Cardiac fibroblast (primary cell): ENCODE data around the gene FARP2.
"Not testable (repeated sequence)": the region's sequence is repeated elsewhere in the genome, so short reads cannot be mapped to it uniquely, and the experiment has no call there.

Source experiments
- DNase-seq, 2 donors: peaks; one replicate each; pipeline versions ENCODE4 v3.0.0 to v3.0.0-alpha.2; 2010; ENCODE audit warnings: low read depth in 2 of 2
- H3K4me3 ChIP-seq, 2 donors: replicated peaks in 1 of 2; 1 replicate in 1 of 2; 2 replicates in 1 of 2; pipeline ENCODE4 v1.5.1; 2011; ENCODE audit warnings: low read depth in 2 of 2, low read length in 2 of 2, mild to moderate bottlenecking in 2 of 2, moderate library complexity in 1 of 2
- TF ChIP-seq, protein P1 (sequence below): IDR thresholded peaks from one replicate; pipeline ENCODE4 v1.5.1; 2011; ENCODE audit warnings: low read depth, mild to moderate bottlenecking, low read length, inconsistent platforms

The FARP2 gene

DNA sequence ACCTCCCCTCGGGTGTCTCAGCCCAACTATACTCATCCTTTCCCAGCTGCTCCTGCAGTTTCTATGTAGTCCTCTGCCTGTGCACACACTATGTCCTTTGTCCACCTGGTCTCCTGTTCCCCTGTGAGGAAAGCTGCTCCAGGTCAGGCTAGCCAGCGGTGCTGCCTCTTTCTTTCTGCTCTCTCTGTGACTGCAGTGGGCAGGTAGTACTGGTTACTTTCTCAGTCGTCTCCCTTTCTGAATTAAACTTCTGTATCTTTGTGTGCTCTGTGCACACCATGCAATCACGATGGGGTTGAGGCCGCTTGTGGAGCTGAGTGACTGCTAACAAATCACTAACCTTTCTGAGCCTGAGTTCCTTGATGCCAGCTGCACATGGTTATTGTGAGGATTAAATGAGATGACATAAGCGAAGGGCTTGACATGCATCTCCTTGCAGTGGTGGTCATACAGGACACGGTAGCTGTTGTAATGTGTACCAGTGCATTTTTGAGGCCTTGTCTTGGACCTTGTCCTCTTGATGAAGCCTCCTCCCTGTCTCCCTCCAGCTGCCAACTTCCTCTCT, 3.5 kb downstream of the FARP2 start:
- no peak for DNase-seq
- no peak overlapping the region for H3K4me3 ChIP-seq
- TF ChIP-seq, protein P1, sequence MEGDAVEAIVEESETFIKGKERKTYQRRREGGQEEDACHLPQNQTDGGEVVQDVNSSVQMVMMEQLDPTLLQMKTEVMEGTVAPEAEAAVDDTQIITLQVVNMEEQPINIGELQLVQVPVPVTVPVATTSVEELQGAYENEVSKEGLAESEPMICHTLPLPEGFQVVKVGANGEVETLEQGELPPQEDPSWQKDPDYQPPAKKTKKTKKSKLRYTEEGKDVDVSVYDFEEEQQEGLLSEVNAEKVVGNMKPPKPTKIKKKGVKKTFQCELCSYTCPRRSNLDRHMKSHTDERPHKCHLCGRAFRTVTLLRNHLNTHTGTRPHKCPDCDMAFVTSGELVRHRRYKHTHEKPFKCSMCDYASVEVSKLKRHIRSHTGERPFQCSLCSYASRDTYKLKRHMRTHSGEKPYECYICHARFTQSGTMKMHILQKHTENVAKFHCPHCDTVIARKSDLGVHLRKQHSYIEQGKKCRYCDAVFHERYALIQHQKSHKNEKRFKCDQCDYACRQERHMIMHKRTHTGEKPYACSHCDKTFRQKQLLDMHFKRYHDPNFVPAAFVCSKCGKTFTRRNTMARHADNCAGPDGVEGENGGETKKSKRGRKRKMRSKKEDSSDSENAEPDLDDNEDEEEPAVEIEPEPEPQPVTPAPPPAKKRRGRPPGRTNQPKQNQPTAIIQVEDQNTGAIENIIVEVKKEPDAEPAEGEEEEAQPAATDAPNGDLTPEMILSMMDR, result no peak

GRCh38 chr2:241363426-241363825, 7.3 kb downstream of the FARP2 start:
- DNase-seq, result no peak
- TF ChIP-seq, protein P1, result no peak
- no peak overlapping the region for H3K4me3 ChIP-seq

- H3K4me3 ChIP-seq, result no peak overlapping the region
- TF ChIP-seq, protein P1, result no peak
- no peak for DNase-seq
Measured at GRCh38 chr2:241364781-241365180, 8.7 kb downstream of the FARP2 start.

GRCh38 chr2:241366678-241367077, 10.6 kb downstream of the FARP2 start:
- DNase-seq, result no peak
- H3K4me3 ChIP-seq, result no peak overlapping the region
- TF ChIP-seq, protein P1, result no peak

DNA sequence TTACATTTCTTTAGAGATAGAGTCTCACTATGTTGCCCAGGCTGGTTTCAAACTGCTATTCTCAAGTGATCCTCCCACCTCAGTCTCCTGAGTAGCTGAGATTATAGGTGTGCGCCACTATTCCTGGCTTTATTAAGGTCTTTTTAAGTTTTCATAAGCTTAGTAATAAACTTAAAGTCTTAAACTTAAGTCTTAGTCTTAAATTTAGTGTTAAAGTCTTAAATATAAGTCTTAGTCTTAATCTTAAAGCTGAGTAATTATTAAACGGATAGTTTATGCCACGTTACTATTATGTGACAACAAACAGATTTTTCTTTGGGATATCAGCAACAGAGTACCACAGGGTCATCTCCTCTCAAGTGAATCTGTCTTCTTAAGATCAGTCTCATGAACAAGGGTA, 12.6 kb downstream of the FARP2 start:
- no peak for DNase-seq
- no peak overlapping the region for H3K4me3 ChIP-seq
- TF ChIP-seq, protein P1, result no peak

DNA sequence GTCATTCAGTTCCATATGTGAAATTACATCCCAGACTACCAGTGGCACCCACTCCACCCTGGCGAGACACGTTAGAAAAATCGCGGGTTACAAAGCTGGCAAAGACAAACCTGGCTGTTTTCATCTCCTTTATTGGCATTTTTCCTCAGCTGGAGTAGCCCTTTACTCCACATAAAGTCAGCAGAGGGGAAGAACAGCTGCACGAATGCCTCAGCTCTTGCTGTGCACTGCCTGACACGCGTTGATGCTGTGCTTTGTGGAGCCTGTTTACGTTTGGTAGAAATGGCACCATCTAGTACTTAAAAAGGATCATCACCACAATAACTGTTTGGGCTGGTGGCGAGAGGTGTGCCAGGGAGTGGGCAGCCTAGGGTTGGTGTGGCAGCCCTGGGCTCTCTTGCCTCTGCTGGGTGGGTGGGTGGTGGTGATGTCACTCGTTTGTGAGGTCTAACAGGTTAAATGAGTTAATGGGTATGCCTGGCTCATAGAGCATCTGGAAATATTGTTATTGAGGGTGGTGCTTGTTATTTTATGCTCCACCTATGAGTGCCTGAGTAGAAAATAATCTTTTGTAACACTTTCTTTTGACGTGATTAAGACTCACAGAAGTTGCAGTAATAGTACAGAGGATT, 16.4 kb downstream of the FARP2 start:
- no peak overlapping the region for H3K4me3 ChIP-seq
- TF ChIP-seq, protein P1, result no peak
- no peak for DNase-seq

GRCh38 chr2:241373446-241373845, 17.4 kb downstream of the FARP2 start:
- DNase-seq, result no peak
- H3K4me3 ChIP-seq, result no peak overlapping the region
- TF ChIP-seq, protein P1, result no peak

DNA sequence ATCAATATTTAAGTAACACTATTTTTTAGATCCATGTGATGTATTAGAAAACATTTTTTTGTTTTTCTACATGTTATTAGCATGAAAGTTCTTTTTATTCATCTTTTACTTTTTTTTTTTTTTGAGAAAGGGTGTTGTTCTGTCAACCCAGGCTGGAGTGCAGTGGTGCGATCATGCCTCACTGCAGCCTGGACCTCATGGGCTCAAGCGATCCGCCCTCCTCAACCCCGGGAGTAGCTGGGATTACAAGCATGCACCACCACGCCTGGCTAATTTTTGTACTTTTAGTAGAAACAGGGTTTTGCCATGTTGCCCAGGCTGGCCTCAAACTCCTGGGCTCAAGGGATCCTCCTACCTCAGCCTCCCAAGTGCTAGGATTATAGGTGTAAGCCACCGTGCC, 17.8 kb downstream of the FARP2 start:
- not testable (repeated sequence) for H3K4me3 ChIP-seq, DNase-seq
